H9 (cell line): ENCODE results near the gene GOLPH3L. TPM values are rescaled to one million over a fixed set of nuclear protein-coding genes. Genes with fewer than 3 reads are reported as not detected.
"Not testable (repeated sequence)": the region's sequence is repeated elsewhere in the genome, so short reads cannot be mapped to it uniquely, and the experiment has no call there.

Experiments used
- DNase-seq: peaks from one replicate; pipeline ENCODE4 v3.0.0-alpha.2; 2017
- H2AFZ ChIP-seq: one replicate; pipeline ENCODE4 v1.6.1; 2013; ENCODE audit warnings: mild to moderate bottlenecking, low read length, control low read depth, moderate library complexity
- H2AK5ac ChIP-seq: 2 replicates; pipeline ENCODE4 v1.6.1; 2013; ENCODE audit warnings: low read length, control low read depth, mixed read lengths; ENCODE audit not compliant: insufficient read length
- H2BK120ac ChIP-seq: one replicate; pipeline ENCODE4 v1.6.1; 2013; ENCODE audit warnings: low read depth, mild to moderate bottlenecking, low read length, control low read depth, inconsistent platforms; ENCODE audit not compliant: poor library complexity, severe bottlenecking
- H2BK12ac ChIP-seq: 2 replicates; pipeline ENCODE4 v1.6.1; 2013; ENCODE audit warnings: low read length, control low read depth, mixed read lengths, low read depth; ENCODE audit not compliant: insufficient read length
- H2BK15ac ChIP-seq: 2 replicates; pipeline ENCODE4 v1.6.1; 2013; ENCODE audit warnings: low read depth, low read length, control low read depth
- H2BK20ac ChIP-seq: one replicate; pipeline ENCODE4 v1.6.1; 2013; ENCODE audit warnings: low read depth, mild to moderate bottlenecking, low read length, control low read depth, inconsistent platforms; ENCODE audit not compliant: poor library complexity, severe bottlenecking
- H2BK5ac ChIP-seq: 2 replicates; pipeline ENCODE4 v1.6.1; 2013; ENCODE audit warnings: low read length, control low read depth, mixed read lengths; ENCODE audit not compliant: insufficient read length
- H3K14ac ChIP-seq: 2 replicates; pipeline ENCODE4 v1.6.1; 2013; ENCODE audit warnings: low read length, control low read depth; ENCODE audit not compliant: insufficient read depth
- H3K18ac ChIP-seq: 2 replicates; pipeline ENCODE4 v1.6.1; 2013; ENCODE audit warnings: low read depth, mild to moderate bottlenecking, mixed read lengths, low read length, control low read depth; ENCODE audit not compliant: insufficient read length
- H3K23ac ChIP-seq: 2 replicates; pipeline ENCODE4 v1.6.1; 2013; ENCODE audit warnings: low read length, control low read depth, mixed read lengths, low read depth; ENCODE audit not compliant: insufficient read length
- H3K23me2 ChIP-seq: 2 replicates; pipeline ENCODE4 v1.6.1; 2013; ENCODE audit warnings: low read depth, mild to moderate bottlenecking, mixed read lengths, low read length, control low read depth; ENCODE audit not compliant: insufficient read length, poor library complexity, severe bottlenecking
- H3K27ac ChIP-seq: 2 replicates; pipeline ENCODE4 v1.5.1; 2013; ENCODE audit warnings: low read length, control low read depth, mixed read lengths, low read depth; ENCODE audit not compliant: insufficient read length
- H3K27me3 ChIP-seq: 2 replicates; pipeline ENCODE4 v1.6.1; 2013; ENCODE audit warnings: low read length, control low read depth, inconsistent platforms; ENCODE audit not compliant: insufficient read depth
- H3K4ac ChIP-seq: 2 replicates; pipeline ENCODE4 v1.6.1; 2013; ENCODE audit warnings: low read depth, mild to moderate bottlenecking, control low read depth, inconsistent platforms, low read length, moderate library complexity
- H3K4me1 ChIP-seq: 2 replicates; pipeline ENCODE4 v1.6.1; 2013; ENCODE audit warnings: low read length, control low read depth, inconsistent platforms; ENCODE audit not compliant: insufficient read depth
- H3K4me2 ChIP-seq: 2 replicates; pipeline ENCODE4 v1.6.1; 2013; ENCODE audit warnings: low read length, control low read depth, mixed read lengths; ENCODE audit not compliant: insufficient read length, insufficient read depth
- H3K56ac ChIP-seq: 2 replicates; pipeline ENCODE4 v1.6.1; 2013; ENCODE audit warnings: low read depth, mild to moderate bottlenecking, mixed read lengths, low read length, control low read depth; ENCODE audit not compliant: insufficient read length
- H3K79me1 ChIP-seq: 2 replicates; pipeline ENCODE4 v1.6.1; 2013; ENCODE audit warnings: low read depth, mild to moderate bottlenecking, moderate library complexity, low read length, control low read depth, inconsistent platforms; ENCODE audit not compliant: insufficient read depth, poor library complexity, severe bottlenecking
- H3K79me2 ChIP-seq: 2 replicates; pipeline ENCODE4 v1.6.1; 2013; ENCODE audit warnings: low read length, control low read depth, inconsistent platforms; ENCODE audit not compliant: insufficient read depth
- H3K9ac ChIP-seq: 2 replicates; pipeline ENCODE4 v1.6.1; 2013; ENCODE audit warnings: low read length, control low read depth, mixed read lengths; ENCODE audit not compliant: insufficient read length; ENCODE audit errors: extremely low read depth
- H3K9me3 ChIP-seq: one replicate; pipeline ENCODE4 v1.6.1; 2013; ENCODE audit warnings: low read depth, low read length, inconsistent platforms; ENCODE audit not compliant: control insufficient read depth
- H3T11ph ChIP-seq: one replicate; pipeline ENCODE4 v1.6.1; 2013; ENCODE audit warnings: mild to moderate bottlenecking, low read length, control low read depth, inconsistent platforms
- H4K20me1 ChIP-seq: one replicate; pipeline ENCODE4 v1.6.1; 2013; ENCODE audit not compliant: control insufficient read depth, insufficient read length, insufficient read depth
- H4K5ac ChIP-seq: 2 replicates; pipeline ENCODE4 v1.6.1; 2013; ENCODE audit warnings: low read depth, mild to moderate bottlenecking, mixed read lengths, low read length, control low read depth; ENCODE audit not compliant: insufficient read length
- H4K8ac ChIP-seq: replicated peaks from 2 replicates; pipeline ENCODE4 v1.6.1; 2013; ENCODE audit warnings: low read length, control low read depth, mixed read lengths, low read depth; ENCODE audit not compliant: insufficient read length
- H4K91ac ChIP-seq: 2 replicates; pipeline ENCODE4 v1.6.1; 2013; ENCODE audit warnings: low read depth, mild to moderate bottlenecking, moderate library complexity, mixed read lengths, low read length, control low read depth; ENCODE audit not compliant: insufficient read length
- H3K27ac Mint-ChIP-seq, 3 experiments: 2 replicates in 2 of 3; 3 replicates in 1 of 3; pipeline ENCODE4 v1.8.0; 2020 to 2021; ENCODE audit warnings: mixed read lengths in 3 of 3, mild to moderate bottlenecking in 1 of 3, moderate library complexity in 1 of 3
- H3K27me3 Mint-ChIP-seq: 2 replicates; pipeline ENCODE4 v1.8.0; 2021; ENCODE audit warnings: low read depth, mild to moderate bottlenecking, moderate library complexity, mixed read lengths
- H3K36me3 Mint-ChIP-seq, 3 experiments: 2 replicates in 2 of 3; 3 replicates in 1 of 3; pipeline ENCODE4 v1.8.0; 2020 to 2021; ENCODE audit warnings: low read depth in 3 of 3, mixed read lengths in 3 of 3; ENCODE audit not compliant: insufficient read depth in 1 of 3
- H3K4me1 Mint-ChIP-seq, 2 experiments: 2 replicates each; pipeline ENCODE4 v1.8.0; 2020; ENCODE audit warnings: mixed read lengths in 2 of 2
- H3K4me3 Mint-ChIP-seq, 2 experiments: 2 replicates in 1 of 2; 3 replicates in 1 of 2; pipeline ENCODE4 v1.8.0; 2020 to 2021; ENCODE audit warnings: mild to moderate bottlenecking in 2 of 2, mixed read lengths in 2 of 2, moderate library complexity in 1 of 2
- H3K9me3 Mint-ChIP-seq, 2 experiments: 2 replicates in 1 of 2; 3 replicates in 1 of 2; pipeline ENCODE4 v1.8.0; 2020; ENCODE audit warnings: mild to moderate bottlenecking in 2 of 2, mixed read lengths in 2 of 2, moderate library complexity in 1 of 2
- WGBS: extraction: QIAGEN DNeasy Blood & Tissue Kit; methylation state at CpG from one replicate; pipeline ENCODE4 v1.1.7; 2013; ENCODE audit warnings: missing lambda C conversion rate, low lambda C conversion rate, mixed read lengths; ENCODE audit not compliant: insufficient read length; ENCODE audit errors: extremely low coverage; 5-methylcytosine and 5-hydroxymethylcytosine counted together
- total RNA-seq: library from RNA; stranded (reverse); gene quantifications from 2 replicates; pipeline ENCODE4 v1.2.1, GENCODE V29; 2021
- TF ChIP-seq, protein P1 (sequence below): fragments of 200-600 bp; sonication (generic); conservative IDR thresholded peaks from 3 replicates; pipeline ENCODE4 v1.8.0; 2021; ENCODE audit warnings: antibody characterized with exemption, mild to moderate bottlenecking

Gene GOLPH3L
- total RNA-seq, 1 experiment from 2014 or later = 30.5 TPM

DNA sequence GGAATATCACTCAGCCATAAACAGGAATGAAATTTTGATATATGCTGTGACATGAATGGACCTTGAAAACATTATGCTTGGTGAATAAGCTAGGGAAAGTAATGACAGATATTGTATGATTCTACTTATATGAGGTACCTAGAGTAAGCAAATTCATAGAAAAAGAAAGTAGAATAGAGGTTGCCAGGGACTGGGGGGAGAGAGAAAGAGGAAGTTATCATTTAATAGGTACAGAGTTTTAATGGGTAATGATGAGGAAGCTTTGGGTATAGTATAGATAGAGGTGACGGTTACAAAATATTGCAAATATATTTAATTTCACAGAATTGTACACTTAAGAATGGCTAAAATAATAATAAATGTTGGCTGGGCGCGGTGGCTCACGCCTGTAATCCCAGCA is 36.4 kb downstream of the GOLPH3L start:
- H3K4me3 Mint-ChIP-seq = no peak overlapping the region
- Histone ChIP-seq H4K20me1 (no peaks in the 10 kb centered on the region), H3K23ac (no peak overlapping the region), H3K4ac (no peak overlapping the region), H3K9ac (no peak overlapping the region), H3K27me3 (no peaks in the 10 kb centered on the region), H3K79me2 (no peaks in the 10 kb centered on the region), H2BK15ac (no peak overlapping the region), H3K9me3 (no peaks in the 10 kb centered on the region), H2BK5ac (no peak overlapping the region), H2BK120ac (no peak overlapping the region), H3T11ph (no peak overlapping the region), H3K18ac (no peak overlapping the region), H3K79me1 (no peaks in the 10 kb centered on the region), H2BK20ac (no peak overlapping the region), H4K5ac (no peak overlapping the region), H3K23me2 (no peaks in the 10 kb centered on the region), H3K56ac (no peak overlapping the region), H2AK5ac (no peak overlapping the region), H3K27ac (no peak overlapping the region), H3K4me1 (no peaks in the 10 kb centered on the region), H4K8ac (no peak overlapping the region), H3K14ac (no peak overlapping the region), H3K4me2 (no peak overlapping the region), H2AFZ (no peak overlapping the region), H2BK12ac (no peak overlapping the region), H4K91ac (no peak overlapping the region)
- no peaks in the 10 kb centered on the region for H3K4me1 Mint-ChIP-seq
- peaks cover 0 to 5% of the 10 kb centered on the region in 2 experiments; a peak in 2 of 5 replicates for H3K9me3 Mint-ChIP-seq
- H3K36me3 Mint-ChIP-seq = peaks cover 40 to 54% (median 51%) of the 10 kb centered on the region in 3 experiments
- WGBS = no CpG with 5 or more reads among the region's 4 CpGs
- no peak for DNase-seq
- no peak overlapping the region for H3K27ac Mint-ChIP-seq
- TF ChIP-seq, protein P1, sequence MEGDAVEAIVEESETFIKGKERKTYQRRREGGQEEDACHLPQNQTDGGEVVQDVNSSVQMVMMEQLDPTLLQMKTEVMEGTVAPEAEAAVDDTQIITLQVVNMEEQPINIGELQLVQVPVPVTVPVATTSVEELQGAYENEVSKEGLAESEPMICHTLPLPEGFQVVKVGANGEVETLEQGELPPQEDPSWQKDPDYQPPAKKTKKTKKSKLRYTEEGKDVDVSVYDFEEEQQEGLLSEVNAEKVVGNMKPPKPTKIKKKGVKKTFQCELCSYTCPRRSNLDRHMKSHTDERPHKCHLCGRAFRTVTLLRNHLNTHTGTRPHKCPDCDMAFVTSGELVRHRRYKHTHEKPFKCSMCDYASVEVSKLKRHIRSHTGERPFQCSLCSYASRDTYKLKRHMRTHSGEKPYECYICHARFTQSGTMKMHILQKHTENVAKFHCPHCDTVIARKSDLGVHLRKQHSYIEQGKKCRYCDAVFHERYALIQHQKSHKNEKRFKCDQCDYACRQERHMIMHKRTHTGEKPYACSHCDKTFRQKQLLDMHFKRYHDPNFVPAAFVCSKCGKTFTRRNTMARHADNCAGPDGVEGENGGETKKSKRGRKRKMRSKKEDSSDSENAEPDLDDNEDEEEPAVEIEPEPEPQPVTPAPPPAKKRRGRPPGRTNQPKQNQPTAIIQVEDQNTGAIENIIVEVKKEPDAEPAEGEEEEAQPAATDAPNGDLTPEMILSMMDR = no peak
- no peaks in the 10 kb centered on the region for H3K27me3 Mint-ChIP-seq

DNA sequence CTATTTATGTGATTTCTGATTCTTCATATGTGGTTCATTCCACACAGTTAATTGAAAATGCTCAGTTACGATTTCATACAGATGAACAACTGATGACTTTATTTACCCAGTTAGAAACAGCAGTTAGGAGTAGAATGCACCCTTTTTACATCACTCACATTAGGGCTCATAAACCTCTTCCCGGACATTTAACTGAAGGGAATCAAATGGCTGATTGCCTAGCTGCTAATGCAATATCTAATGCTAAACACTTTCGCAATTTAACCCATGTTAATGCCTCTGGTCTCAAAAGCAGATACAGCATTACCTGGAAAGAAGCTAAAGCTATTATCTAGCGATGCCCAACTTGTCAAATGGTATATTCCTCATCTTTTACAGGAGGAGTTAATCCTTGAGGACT is 39.9 kb downstream of the GOLPH3L start:
- H3K4me2 ChIP-seq, H2BK15ac ChIP-seq, H3K4me1 Mint-ChIP-seq, H2AFZ ChIP-seq, H3K56ac ChIP-seq, H3K9me3 ChIP-seq, H3K14ac ChIP-seq, H2AK5ac ChIP-seq, H3K27ac ChIP-seq, H3K4me3 Mint-ChIP-seq, DNase-seq, H3K18ac ChIP-seq, H4K5ac ChIP-seq, H4K8ac ChIP-seq, H4K20me1 ChIP-seq, H2BK12ac ChIP-seq, H3K79me1 ChIP-seq, H2BK20ac ChIP-seq, H3K23ac ChIP-seq, H3K27me3 ChIP-seq, H3K9ac ChIP-seq, H3K4me1 ChIP-seq, H3T11ph ChIP-seq, H2BK5ac ChIP-seq, H3K27me3 Mint-ChIP-seq, H3K23me2 ChIP-seq, H3K9me3 Mint-ChIP-seq, H3K79me2 ChIP-seq, H4K91ac ChIP-seq, H2BK120ac ChIP-seq, H3K4ac ChIP-seq, H3K27ac Mint-ChIP-seq: not testable (repeated sequence)
- peaks cover 36 to 54% (median 52%) of the 10 kb centered on the region in 3 experiments for H3K36me3 Mint-ChIP-seq
- WGBS = no CpG with 5 or more reads among the region's 4 CpGs
